Activated T-cell treated with anti-CD3 and anti-CD28 coated beads for 4 hours (primary cell): ENCODE results near the gene RPL36A.

ENCODE experiments used
- DNase-seq: peaks from one replicate; pipeline ENCODE4 v3.0.0-alpha.2; 2020

Gene RPL36A

GRCh38 chrX:101390664-101391525 lies at the start of gene RPL36A:
Gene RPL36A (plus strand): TSS chrX:101391011. CDS start chrX:101391044, 33 bp downstream.
- peak; percentile 63 for DNase-seq

GRCh38 chrX:101347859-101348451 lies 42.9 kb upstream of the RPL36A start:
- no peak for DNase-seq

GRCh38 chrX:101348452-101349192 lies 42.2 kb upstream of the RPL36A start, which contains the start of gene TIMM8A:
Gene TIMM8A (minus strand): TSS chrX:101348742. CDS start chrX:101348664, 78 bp downstream.
- peak; percentile 63 for DNase-seq

- DNase-seq: no peak
Observed at GRCh38 chrX:101349193-101349562, 41.6 kb upstream of the RPL36A start.

GRCh38 chrX:101357166-101357795 lies 33.5 kb upstream of the RPL36A start:
- DNase-seq: no peak

- DNase-seq: no peak
Observed at GRCh38 chrX:101359966-101360365, 30.8 kb upstream of the RPL36A start.

GRCh38 chrX:101360390-101360789 lies 30.4 kb upstream of the RPL36A start:
- DNase-seq: no peak

GRCh38 chrX:101362116-101362515 lies 28.7 kb upstream of the RPL36A start:
- DNase-seq: no peak

GRCh38 chrX:101362757-101363156 lies 28.1 kb upstream of the RPL36A start:
- DNase-seq: no peak

GRCh38 chrX:101365301-101365795 lies 25.5 kb upstream of the RPL36A start:
- DNase-seq: no peak

- no peak for DNase-seq
Observed at GRCh38 chrX:101368800-101369199, 22.0 kb upstream of the RPL36A start.

- no peak for DNase-seq
Observed at GRCh38 chrX:101369687-101370086, 21.1 kb upstream of the RPL36A start.

GRCh38 chrX:101370888-101371504 lies 19.8 kb upstream of the RPL36A start:
- DNase-seq: no peak

GRCh38 chrX:101377547-101377946 lies 13.3 kb upstream of the RPL36A start:
- DNase-seq: no peak

- no peak for DNase-seq
Observed at GRCh38 chrX:101383679-101384205, 7.1 kb upstream of the RPL36A start.

GRCh38 chrX:101385026-101385684 lies 5.7 kb upstream of the RPL36A start:
- no peak for DNase-seq

- DNase-seq: no peak
Observed at GRCh38 chrX:101385795-101386541, 4.8 kb upstream of the RPL36A start, which contains the start of gene BTK. Gene BTK (minus strand): TSS chrX:101386191. CDS start chrX:101375284, 10,907 bp downstream.

- DNase-seq: no peak
Observed at GRCh38 chrX:101386542-101386885, 4.3 kb upstream of the RPL36A start.

- DNase-seq: no peak
Observed at GRCh38 chrX:101388604-101389003, 2.2 kb upstream of the RPL36A start.

GRCh38 chrX:101391831-101392230 lies 1.0 kb downstream of the RPL36A start:
- DNase-seq: no peak
